ENCODE results near the gene RAB11FIP4.

RAB11FIP4 gene

DNA sequence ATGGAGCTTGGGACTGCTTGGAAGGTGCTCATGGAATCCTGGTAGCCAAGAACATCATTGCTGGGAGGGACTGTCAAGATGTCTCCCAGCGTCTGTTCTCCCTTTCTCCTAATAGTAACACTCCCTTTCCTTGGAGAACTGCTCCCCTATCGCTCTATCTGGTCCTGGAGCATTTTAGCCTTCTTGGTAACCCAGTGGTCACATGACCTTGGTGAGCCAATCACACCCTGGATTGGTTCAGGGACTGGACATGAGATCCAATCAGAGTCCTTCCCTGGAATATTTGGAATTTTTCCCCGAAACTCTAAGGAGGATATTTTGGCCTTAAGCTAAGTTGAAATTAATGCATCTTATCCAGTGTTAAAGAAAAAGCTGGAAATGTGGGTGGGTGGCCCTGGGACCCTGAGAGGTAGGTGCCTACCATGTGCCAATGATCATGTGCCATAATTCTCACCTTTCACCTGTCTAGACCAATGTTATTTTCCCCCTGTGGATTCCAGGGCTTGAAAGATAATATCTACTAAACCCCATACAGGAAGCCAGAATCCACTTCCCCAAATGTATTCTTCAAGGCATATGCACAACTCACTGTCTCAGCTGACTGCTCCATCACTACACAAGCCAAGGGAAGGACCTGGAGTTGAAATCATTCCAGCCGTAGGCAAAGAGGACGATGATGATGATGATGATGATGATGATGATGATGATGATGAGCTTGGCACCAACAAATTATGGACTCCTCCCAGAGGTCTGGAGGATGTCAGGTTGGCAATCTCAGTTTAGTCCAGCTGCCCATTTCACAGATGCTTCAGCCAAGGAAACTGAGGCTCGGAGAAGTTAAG lies 193.2 kb downstream of the RAB11FIP4 start:
- no peak for TF ChIP-seq POLR2AphosphoS5 (IDR thresholded peaks at IDR 0.05; ENCODE audit: low read depth, low read length)
- no peak for TF ChIP-seq TAF1 (IDR thresholded peaks at IDR 0.05; ENCODE audit: borderline replicate concordance, insufficient read depth, low read length)
- TF ChIP-seq REST (IDR thresholded peaks at IDR 0.05; ENCODE audit: insufficient read depth in 1 of 2, low read depth in 2 of 2, low read length in 2 of 2) = no peak
- TF ChIP-seq FOXP2 (optimal IDR thresholded peaks at IDR 0.05; ENCODE audit: borderline replicate concordance, extremely low read depth, extremely low read length, insufficient read depth) = no peak
- no peak for TF ChIP-seq SIN3A (IDR thresholded peaks at IDR 0.05; ENCODE audit: borderline replicate concordance, insufficient read depth, low read length)

DNA sequence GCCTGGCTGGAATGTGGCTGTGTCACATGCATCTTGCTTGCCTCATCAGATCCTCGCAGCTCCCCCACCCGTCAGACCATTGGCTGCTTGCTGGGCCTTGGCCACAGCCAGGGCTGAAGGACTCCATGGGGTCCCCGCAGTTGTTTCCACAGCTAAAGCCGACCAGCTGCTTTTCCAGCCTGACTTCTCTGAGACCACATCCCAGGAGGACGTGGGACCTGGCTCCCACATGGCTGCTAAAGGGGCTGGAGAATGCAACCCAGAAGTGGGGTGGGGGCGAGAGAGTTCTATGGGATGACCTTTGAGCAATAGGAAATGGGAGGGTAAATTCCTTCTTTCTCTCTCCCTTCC lies 193.8 kb downstream of the RAB11FIP4 start:
- TF ChIP-seq REST (IDR thresholded peaks at IDR 0.05; ENCODE audit: insufficient read depth in 1 of 2, low read depth in 2 of 2, low read length in 2 of 2) = no peak
- no peak for TF ChIP-seq POLR2AphosphoS5 (IDR thresholded peaks at IDR 0.05; ENCODE audit: low read depth, low read length)
- no peak for TF ChIP-seq SIN3A (IDR thresholded peaks at IDR 0.05; ENCODE audit: borderline replicate concordance, insufficient read depth, low read length)
- TF ChIP-seq FOXP2 (optimal IDR thresholded peaks at IDR 0.05; ENCODE audit: borderline replicate concordance, extremely low read depth, extremely low read length, insufficient read depth) = no peak
- no peak for TF ChIP-seq TAF1 (IDR thresholded peaks at IDR 0.05; ENCODE audit: borderline replicate concordance, insufficient read depth, low read length)

DNA sequence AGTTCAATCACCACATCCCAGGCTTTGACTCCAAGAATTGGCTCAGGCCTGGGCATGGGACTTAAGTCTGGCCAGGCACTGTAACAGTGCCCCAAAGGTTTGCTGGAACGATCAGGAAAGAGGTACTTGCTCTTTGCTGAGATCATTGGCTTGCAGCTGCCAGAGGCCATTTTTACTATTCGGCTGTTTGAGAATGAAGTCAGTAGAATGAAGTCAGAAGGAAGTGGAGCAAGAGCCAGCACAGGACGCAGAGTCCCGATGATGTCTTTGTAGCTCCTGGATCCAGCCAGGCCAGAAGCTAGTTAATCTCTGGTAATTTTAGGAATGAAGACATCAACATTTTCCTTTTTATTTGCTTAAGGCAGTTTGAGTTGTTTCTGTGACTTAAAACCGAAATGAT lies 195.5 kb downstream of the RAB11FIP4 start:
- TF ChIP-seq POLR2AphosphoS5 (IDR thresholded peaks at IDR 0.05; ENCODE audit: low read depth, low read length) (no peak), SIN3A (IDR thresholded peaks at IDR 0.05; ENCODE audit: borderline replicate concordance, insufficient read depth, low read length) (no peak), FOXP2 (optimal IDR thresholded peaks at IDR 0.05; ENCODE audit: borderline replicate concordance, extremely low read depth, extremely low read length, insufficient read depth) (no peak), TAF1 (IDR thresholded peaks at IDR 0.05; ENCODE audit: borderline replicate concordance, insufficient read depth, low read length) (no peak), REST (IDR thresholded peaks at IDR 0.05; ENCODE audit: insufficient read depth in 1 of 2, low read depth in 2 of 2, low read length in 2 of 2) (no peak)

GRCh38 chr17:31587462-31587861 lies 196.0 kb downstream of the RAB11FIP4 start:
- TF ChIP-seq SIN3A (IDR thresholded peaks at IDR 0.05; ENCODE audit: borderline replicate concordance, insufficient read depth, low read length) (no peak), FOXP2 (optimal IDR thresholded peaks at IDR 0.05; ENCODE audit: borderline replicate concordance, extremely low read depth, extremely low read length, insufficient read depth) (no peak), POLR2AphosphoS5 (IDR thresholded peaks at IDR 0.05; ENCODE audit: low read depth, low read length) (no peak)

Measured in PFSK-1 (cell line).